ENCODE data around the gene SLC38A8. TPM values are rescaled to one million over a fixed set of nuclear protein-coding genes. Genes with fewer than 3 reads are reported as not detected.

SLC38A8 gene
- polyA plus RNA-seq, 1 experiment, result not detected

- Histone ChIP-seq H3K4me3 (ENCODE audit: low read depth, low read length) (no peak overlapping the region), H3K27ac (ENCODE audit: low read depth, low read length) (no peak overlapping the region), H3K27me3 (ENCODE audit: control insufficient read depth, insufficient read depth, low read length) (peaks cover 35% of the 10 kb centered on the region), H3K9me3 (ENCODE audit: control insufficient read depth, insufficient read depth, low read length) (peaks cover 7% of the 10 kb centered on the region)
- no peak for DNase-seq (ENCODE audit: low read depth, low spot score)
- POLR2A ChIA-PET, result no interaction called here
- TF ChIP-seq, protein P1, sequence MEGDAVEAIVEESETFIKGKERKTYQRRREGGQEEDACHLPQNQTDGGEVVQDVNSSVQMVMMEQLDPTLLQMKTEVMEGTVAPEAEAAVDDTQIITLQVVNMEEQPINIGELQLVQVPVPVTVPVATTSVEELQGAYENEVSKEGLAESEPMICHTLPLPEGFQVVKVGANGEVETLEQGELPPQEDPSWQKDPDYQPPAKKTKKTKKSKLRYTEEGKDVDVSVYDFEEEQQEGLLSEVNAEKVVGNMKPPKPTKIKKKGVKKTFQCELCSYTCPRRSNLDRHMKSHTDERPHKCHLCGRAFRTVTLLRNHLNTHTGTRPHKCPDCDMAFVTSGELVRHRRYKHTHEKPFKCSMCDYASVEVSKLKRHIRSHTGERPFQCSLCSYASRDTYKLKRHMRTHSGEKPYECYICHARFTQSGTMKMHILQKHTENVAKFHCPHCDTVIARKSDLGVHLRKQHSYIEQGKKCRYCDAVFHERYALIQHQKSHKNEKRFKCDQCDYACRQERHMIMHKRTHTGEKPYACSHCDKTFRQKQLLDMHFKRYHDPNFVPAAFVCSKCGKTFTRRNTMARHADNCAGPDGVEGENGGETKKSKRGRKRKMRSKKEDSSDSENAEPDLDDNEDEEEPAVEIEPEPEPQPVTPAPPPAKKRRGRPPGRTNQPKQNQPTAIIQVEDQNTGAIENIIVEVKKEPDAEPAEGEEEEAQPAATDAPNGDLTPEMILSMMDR (IDR thresholded peaks at IDR 0.05; ENCODE audit: low read depth, low read length), result no peak
- CTCF ChIA-PET, result no interaction called here
Observed at GRCh38 chr16:84007965-84008364, 34.6 kb downstream of the SLC38A8 start.

- POLR2A ChIA-PET, result no interaction called here
- DNase-seq (ENCODE audit: low read depth, low spot score), result no peak
- Histone ChIP-seq H3K27me3 (ENCODE audit: control insufficient read depth, insufficient read depth, low read length) (peaks cover 39% of the 10 kb centered on the region), H3K9me3 (ENCODE audit: control insufficient read depth, insufficient read depth, low read length) (peaks cover 7% of the 10 kb centered on the region), H3K27ac (ENCODE audit: low read depth, low read length) (no peak overlapping the region), H3K4me3 (ENCODE audit: low read depth, low read length) (no peak overlapping the region)
- TF ChIP-seq, protein P1 (IDR thresholded peaks at IDR 0.05; ENCODE audit: low read depth, low read length), result no peak
- CTCF ChIA-PET, result no interaction called here
Observed at GRCh38 chr16:84007520-84007919, 35.1 kb downstream of the SLC38A8 start.

DNA sequence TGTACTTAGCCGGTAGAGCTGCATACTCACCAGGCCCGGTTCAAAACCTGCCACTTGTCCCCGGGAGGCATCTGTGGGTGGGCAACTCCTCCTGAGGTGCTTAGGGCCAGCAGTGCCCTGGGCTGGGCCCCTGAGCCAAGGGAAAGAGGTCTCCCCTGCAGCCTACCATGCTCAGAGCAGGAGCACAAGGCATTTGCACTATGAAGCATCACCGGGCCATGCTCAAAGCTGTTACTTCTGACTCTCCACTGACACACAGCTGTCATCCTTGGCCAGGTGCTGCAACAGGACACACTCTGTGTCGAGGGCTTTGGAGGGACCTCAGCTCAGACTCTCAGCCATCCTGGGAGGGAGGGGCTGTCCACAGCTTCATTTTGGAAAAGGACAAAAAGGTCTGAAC is 37.2 kb downstream of the SLC38A8 start:
- ChIA-PET CTCF (no interaction called here), POLR2A (no interaction called here)
- TF ChIP-seq, protein P1 (IDR thresholded peaks at IDR 0.05; ENCODE audit: low read depth, low read length), result no peak
- Histone ChIP-seq H3K9me3 (ENCODE audit: control insufficient read depth, insufficient read depth, low read length) (peaks cover 7% of the 10 kb centered on the region), H3K27me3 (ENCODE audit: control insufficient read depth, insufficient read depth, low read length) (peaks cover 44% of the 10 kb centered on the region), H3K4me3 (ENCODE audit: low read depth, low read length) (no peak overlapping the region), H3K27ac (ENCODE audit: low read depth, low read length) (no peak overlapping the region)
- no peak for DNase-seq (ENCODE audit: low read depth, low spot score)

DNA sequence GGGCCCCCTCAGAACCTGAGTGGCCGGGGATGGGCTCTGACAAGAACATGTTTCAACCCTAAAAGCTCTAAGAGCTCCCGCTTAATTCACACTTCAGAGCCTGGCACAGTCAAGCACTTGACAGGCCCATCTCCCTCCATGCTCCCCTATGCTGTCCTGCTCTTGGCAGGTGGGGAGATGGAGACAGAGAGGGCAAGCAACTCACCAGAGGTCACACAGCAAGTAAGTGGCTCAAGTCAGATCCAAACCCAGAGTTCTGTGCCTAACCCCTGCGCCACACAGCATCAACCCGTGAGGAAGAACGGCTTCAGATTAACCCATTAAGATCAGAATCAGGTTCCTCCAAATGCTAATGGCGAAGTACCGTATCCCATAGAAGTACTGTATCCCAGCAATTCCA is 38.2 kb downstream of the SLC38A8 start:
- H3K4me3 ChIP-seq (ENCODE audit: low read depth, low read length), result no peak overlapping the region
- H3K27me3 ChIP-seq (ENCODE audit: control insufficient read depth, insufficient read depth, low read length), result peaks cover 40% of the 10 kb centered on the region
- H3K9me3 ChIP-seq (ENCODE audit: control insufficient read depth, insufficient read depth, low read length), result peaks cover 4% of the 10 kb centered on the region
- no peak for DNase-seq (ENCODE audit: low read depth, low spot score)
- CTCF ChIA-PET, result no interaction called here
- no peak overlapping the region for H3K27ac ChIP-seq (ENCODE audit: low read depth, low read length)
- POLR2A ChIA-PET, result no interaction called here
- TF ChIP-seq, protein P1 (IDR thresholded peaks at IDR 0.05; ENCODE audit: low read depth, low read length), result no peak

GRCh38 chr16:84003038-84003437 is 39.6 kb downstream of the SLC38A8 start:
- no peak overlapping the region for H3K27ac ChIP-seq (ENCODE audit: low read depth, low read length)
- H3K4me3 ChIP-seq (ENCODE audit: low read depth, low read length), result no peak overlapping the region
- ChIA-PET POLR2A (no interaction called here), CTCF (no interaction called here)
- H3K9me3 ChIP-seq (ENCODE audit: control insufficient read depth, insufficient read depth, low read length), result no peaks in the 10 kb centered on the region
- TF ChIP-seq, protein P1 (IDR thresholded peaks at IDR 0.05; ENCODE audit: low read depth, low read length), result no peak
- peaks cover 30% of the 10 kb centered on the region for H3K27me3 ChIP-seq (ENCODE audit: control insufficient read depth, insufficient read depth, low read length)
- no peak for DNase-seq (ENCODE audit: low read depth, low spot score)

Measured in AG04450 (cell line).